GM12878 (cell line): ENCODE results near the gene ALOXE3. TPM values are rescaled to one million over a fixed set of nuclear protein-coding genes. Genes with fewer than 3 reads are reported as not detected.

ENCODE experiments used
- ATAC-seq: fragments of 200-7000 bp; cut with Tn5 transposase; 3 replicates; pipeline ENCODE4 v1.9.1; 2020; ENCODE audit warnings: mild to moderate bottlenecking, moderate library complexity
- BruUV-seq: library from RNA; stranded (reverse); fragments of 400-500 nt; replicated peaks from 2 replicates; lab custom pipeline; 2021; lab: Mats Ljungman, UMichigan
- CTCF ChIA-PET: fragments of 300-600 bp; sonication (Branson Sonifier 250); formaldehyde crosslinking; extraction: SDS; loops from one replicate; lab custom pipeline; 2021; ENCODE audit warnings: inconsistent platforms; lab: Yijun Ruan, JAX
- POLR2A ChIA-PET: fragments of 350-600 bp; formaldehyde crosslinking; extraction: SDS; loops from one replicate; lab custom pipeline; 2021; ENCODE audit warnings: inconsistent platforms; lab: Charles Lee
- RAD21 ChIA-PET: fragments of 300-600 bp; sonication (Branson Sonifier 250); formaldehyde crosslinking; loops from one replicate; lab custom pipeline; 2023; ENCODE audit warnings: antibody characterized with exemption; ENCODE audit not compliant: unreplicated experiment; lab: Charles Lee
- SMC1A ChIA-PET: fragments of 300-600 bp; sonication (Branson Sonifier 250); formaldehyde crosslinking; loops from one replicate; lab custom pipeline; 2023; ENCODE audit not compliant: unreplicated experiment, uncharacterized antibody; lab: Charles Lee
- DNase-seq: peaks from one replicate; pipeline ENCODE4 v3.0.0-alpha.2; 2011; ENCODE audit warnings: low read depth, low spot score
- FAIRE-seq: peaks from 3 replicates; lab custom pipeline; 2011; peaks lifted over from hg19 to GRCh38; lab: Jason Lieb, UNC
- H2AFZ ChIP-seq: 2 replicates; pipeline ENCODE4 v1.6.0; 2011; ENCODE audit warnings: low read depth, low read length, control low read depth; ENCODE audit not compliant: control insufficient read depth
- H3K27ac ChIP-seq: 2 replicates; pipeline ENCODE4 v1.5.1; 2011; ENCODE audit warnings: control low read depth; ENCODE audit not compliant: control insufficient read depth, insufficient read depth
- H3K27me3 ChIP-seq, 2 experiments: replicated peaks in 1 of 2; 2 replicates each; pipeline versions ENCODE4 v1.6.0 to v1.6.1; 2011; ENCODE audit warnings: low read length in 1 of 2; ENCODE audit not compliant: control insufficient read depth in 2 of 2, insufficient read depth in 2 of 2
- H3K36me3 ChIP-seq, 2 experiments: 2 replicates each; pipeline ENCODE4 v1.5.1; 2011; ENCODE audit warnings: low read length in 1 of 2; ENCODE audit not compliant: control insufficient read depth in 2 of 2, insufficient read depth in 2 of 2
- H3K4me1 ChIP-seq: 2 replicates; pipeline ENCODE4 v1.6.1; 2011; ENCODE audit warnings: mild to moderate bottlenecking, low read length, moderate library complexity, mixed read lengths; ENCODE audit not compliant: control insufficient read depth, insufficient read depth
- H3K4me2 ChIP-seq: 2 replicates; pipeline ENCODE4 v1.6.0; 2011; ENCODE audit warnings: control low read depth; ENCODE audit not compliant: control insufficient read depth, insufficient read depth
- H3K4me3 ChIP-seq: fragments of 200-600 bp; sonication (generic); 2 replicates; pipeline ENCODE4 v1.5.1; 2016
- H3K79me2 ChIP-seq: 2 replicates; pipeline ENCODE4 v1.6.0; 2011; ENCODE audit warnings: low read length; ENCODE audit not compliant: control insufficient read depth, insufficient read depth
- H3K9ac ChIP-seq: 2 replicates; pipeline ENCODE4 v1.8.0; 2011; ENCODE audit warnings: low read length, control low read depth, mixed read lengths; ENCODE audit not compliant: control insufficient read depth, insufficient read depth
- H3K9me3 ChIP-seq: replicated peaks from 3 replicates; pipeline ENCODE4 v1.5.1; 2011; ENCODE audit warnings: mild to moderate bottlenecking, low read length; ENCODE audit not compliant: control insufficient read depth, insufficient read depth
- H4K20me1 ChIP-seq: 2 replicates; pipeline ENCODE4 v1.6.0; 2011; ENCODE audit not compliant: control insufficient read depth, insufficient read depth
- CHD4 ChIP-seq: fragments of 200-600 bp; sonication (generic); IDR thresholded peaks from 2 replicates; pipeline ENCODE4 v1.6.1; 2016; ENCODE audit warnings: mild to moderate bottlenecking
- HCFC1 ChIP-seq: fragments of 150-350 bp; IDR thresholded peaks from 2 replicates; pipeline ENCODE4 v1.6.1; 2014; ENCODE audit warnings: low read length
- IKZF2 ChIP-seq, 2 experiments: fragments of 450-650 bp; IDR thresholded peaks; 2 replicates each; pipeline ENCODE4 v1.6.1; 2017; ENCODE audit warnings: mild to moderate bottlenecking in 2 of 2, moderate library complexity in 2 of 2
- MEF2A ChIP-seq: IDR thresholded peaks from 2 replicates; pipeline ENCODE4 v1.6.1; 2011; ENCODE audit warnings: low read depth, mild to moderate bottlenecking, low read length, moderate library complexity; ENCODE audit not compliant: insufficient read depth
- MYC ChIP-seq: IDR thresholded peaks from 2 replicates; pipeline ENCODE4 v1.6.1; 2011; ENCODE audit warnings: mild to moderate bottlenecking, low read length, moderate library complexity, inconsistent platforms; ENCODE audit not compliant: insufficient read depth, insufficient replicate concordance, insufficient read length, severe bottlenecking
- POLR2AphosphoS5 ChIP-seq: IDR thresholded peaks from 2 replicates; pipeline ENCODE4 v1.6.1; 2011; ENCODE audit warnings: mild to moderate bottlenecking, low read length, inconsistent platforms
- SMC3 ChIP-seq: IDR thresholded peaks from 2 replicates; pipeline ENCODE4 v1.6.1; 2011; ENCODE audit warnings: low read length, improper control_type of control experiment, borderline replicate concordance
- YBX1 ChIP-seq: fragments of 450-650 bp; IDR thresholded peaks from 2 replicates; pipeline ENCODE4 v1.6.1; 2016; ENCODE audit warnings: antibody characterized with exemption
- ZNF217 ChIP-seq: fragments of 450-650 bp; IDR thresholded peaks from 2 replicates; pipeline ENCODE4 v1.6.1; 2017; ENCODE audit warnings: antibody characterized with exemption, mild to moderate bottlenecking
- WGBS: methylation state at CpG from one replicate; pipeline ENCODE4 v1.1.6; 2016; ENCODE audit warnings: low lambda C conversion rate; ENCODE audit not compliant: insufficient replicate concordance, insufficient coverage; ENCODE audit errors: missing lambda C conversion rate; 5-methylcytosine and 5-hydroxymethylcytosine counted together
- in situ Hi-C: fragments of 300-500 bp; cut with MboI; formaldehyde crosslinking; loops from 9 replicates; pipeline ENCODE4 v1.14.3; 2018; ENCODE audit warnings: mixed read lengths
- intact Hi-C: fragments of 100-400 bp; cut with micrococcal nuclease; formaldehyde crosslinking; loops from one replicate; pipeline ENCODE4 v1.14.2; 2022; ENCODE audit not compliant: unreplicated experiment
- polyA plus RNA-seq, 11 experiments: library from polyadenylated mRNA; depleted of rRNA in 4 of 11; unstranded in 6 of 11; stranded (reverse) in 5 of 11; fragments of >200 nt; fragmentation: Nextera tagmentation in 4 of 11; fragmentation: Illumina TruSeq in 1 of 11; extraction: Ambion mirVana in 4 of 11; extraction: Trizol in 1 of 11; gene quantifications; 1 replicate in 1 of 11; 2 replicates in 10 of 11; pipeline versions ENCODE4 v1.2.1 to v1.2.3, GENCODE V29; 2011 to 2016; ENCODE audit warnings: inconsistent platforms in 2 of 11, missing spikeins in 2 of 11, low read depth in 1 of 11
- total RNA-seq, 4 experiments: library from RNA; depleted of rRNA in 3 of 4; stranded (reverse); fragments of >200 nt in 3 of 4; fragmentation: Illumina TruSeq in 1 of 4; extraction: Trizol in 1 of 4; gene quantifications; 2 replicates each; pipeline versions ENCODE4 v1.2.1 to v1.2.3, GENCODE V29; 2013 to 2021
- TF ChIP-seq, protein P1 (sequence below): fragments of 450-650 bp; IDR thresholded peaks from 2 replicates; pipeline ENCODE4 v1.6.1; 2018; ENCODE audit warnings: mild to moderate bottlenecking, low read depth, moderate library complexity; ENCODE audit not compliant: partially characterized antibody
- TF ChIP-seq, protein P2 (sequence below): IDR thresholded peaks from 2 replicates; pipeline ENCODE4 v1.6.1; 2011; ENCODE audit warnings: borderline replicate concordance, low read depth, mild to moderate bottlenecking, moderate library complexity, low read length; ENCODE audit not compliant: insufficient read depth, poor library complexity, severe bottlenecking
- TF ChIP-seq, protein P3 (sequence below): IDR thresholded peaks from 2 replicates; pipeline ENCODE4 v1.6.1; 2012; ENCODE audit warnings: low read depth, low read length, improper control_type of control experiment
- TF ChIP-seq, protein P4 (sequence below): fragments of 450-650 bp; conservative IDR thresholded peaks from 2 replicates; pipeline ENCODE4 v1.6.1; 2017; ENCODE audit warnings: mild to moderate bottlenecking, moderate library complexity

Gene ALOXE3
- total and polyA plus RNA-seq, 10 of the 15 experiments (the other 5 are each of a cell fraction or from before 2014, with no cell fraction given) = 0.04 TPM; not detected in 9

DNA sequence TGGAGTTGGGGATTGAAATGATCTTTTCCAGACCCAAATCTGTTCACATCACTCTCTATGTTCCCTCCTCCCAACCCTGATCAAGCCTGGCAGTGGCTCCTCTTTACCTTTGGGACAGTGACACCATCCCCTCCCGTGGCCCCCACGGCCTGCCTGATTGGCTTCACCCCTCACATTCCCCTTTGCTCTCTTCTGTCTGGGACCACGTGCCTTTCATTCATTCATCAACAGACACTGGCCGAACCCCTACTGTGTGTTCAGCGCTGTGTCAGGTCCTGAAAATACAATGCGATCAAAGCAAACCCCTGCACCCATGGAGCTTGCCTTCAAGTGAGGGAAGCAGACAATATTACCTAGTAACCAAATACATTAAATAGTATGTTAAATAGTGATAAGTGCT lies 28.6 kb downstream of the ALOXE3 start:
- Histone ChIP-seq H3K27ac (no peak overlapping the region), H3K4me3 (no peak overlapping the region), H3K4me1 (peaks cover 8% of the 10 kb centered on the region), H2AFZ (no peak overlapping the region), H3K79me2 (no peaks in the 10 kb centered on the region), H3K9me3 (no peaks in the 10 kb centered on the region; the same call in 2 of the 3 replicates), H3K27me3 (peaks cover 0 to 3% of the 10 kb centered on the region in 2 experiments; a peak in 2 of 4 replicates), H4K20me1 (no peaks in the 10 kb centered on the region), H3K9ac (no peak overlapping the region), H3K4me2 (no peak overlapping the region), H3K36me3 (no peaks in the 10 kb centered on the region)
- FAIRE-seq (no peak), ATAC-seq (no peak), DNase-seq (no peak)
- intact Hi-C loops (no loop called here), in situ Hi-C loops (no loop called here)
- BruUV-seq = no TSS peak
- POLR2A ChIA-PET = interaction anchor here (1.2 to 1.4 kb wide), 4 partner anchors 16 to 83 kb away, joined by 3 to 7 read pairs (median 4); no protein-coding TSS in a partner anchor
- SMC1A ChIA-PET = interaction anchor here (1.8 kb wide), 1 partner anchor 16 kb away, joined by 7 read pairs; no protein-coding TSS in a partner anchor
- RAD21 ChIA-PET = interaction anchor here (1.2 kb wide), 2 partner anchors 12 to 69 kb away, joined by 3 to 4 read pairs; no protein-coding TSS in a partner anchor
- 47% methylated on average over 6 of the region's 6 CpGs for WGBS
- CTCF ChIA-PET = interaction anchor here (1.3 to 9.2 kb wide), 8 partner anchors 10 to 248 kb away, joined by 4 to 189 read pairs (median 50); partner anchors contain the start of gene ALOXE3
- TF ChIP-seq ZNF217 = no peak
- no peak for TF ChIP-seq POLR2AphosphoS5
- TF ChIP-seq MYC = no peak
- no peak for TF ChIP-seq SMC3
- no peak for TF ChIP-seq HCFC1
- TF ChIP-seq, protein P1, sequence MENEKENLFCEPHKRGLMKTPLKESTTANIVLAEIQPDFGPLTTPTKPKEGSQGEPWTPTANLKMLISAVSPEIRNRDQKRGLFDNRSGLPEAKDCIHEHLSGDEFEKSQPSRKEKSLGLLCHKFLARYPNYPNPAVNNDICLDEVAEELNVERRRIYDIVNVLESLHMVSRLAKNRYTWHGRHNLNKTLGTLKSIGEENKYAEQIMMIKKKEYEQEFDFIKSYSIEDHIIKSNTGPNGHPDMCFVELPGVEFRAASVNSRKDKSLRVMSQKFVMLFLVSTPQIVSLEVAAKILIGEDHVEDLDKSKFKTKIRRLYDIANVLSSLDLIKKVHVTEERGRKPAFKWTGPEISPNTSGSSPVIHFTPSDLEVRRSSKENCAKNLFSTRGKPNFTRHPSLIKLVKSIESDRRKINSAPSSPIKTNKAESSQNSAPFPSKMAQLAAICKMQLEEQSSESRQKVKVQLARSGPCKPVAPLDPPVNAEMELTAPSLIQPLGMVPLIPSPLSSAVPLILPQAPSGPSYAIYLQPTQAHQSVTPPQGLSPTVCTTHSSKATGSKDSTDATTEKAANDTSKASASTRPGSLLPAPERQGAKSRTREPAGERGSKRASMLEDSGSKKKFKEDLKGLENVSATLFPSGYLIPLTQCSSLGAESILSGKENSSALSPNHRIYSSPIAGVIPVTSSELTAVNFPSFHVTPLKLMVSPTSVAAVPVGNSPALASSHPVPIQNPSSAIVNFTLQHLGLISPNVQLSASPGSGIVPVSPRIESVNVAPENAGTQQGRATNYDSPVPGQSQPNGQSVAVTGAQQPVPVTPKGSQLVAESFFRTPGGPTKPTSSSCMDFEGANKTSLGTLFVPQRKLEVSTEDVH = no peak
- TF ChIP-seq YBX1 = no peak
- TF ChIP-seq, protein P2, sequence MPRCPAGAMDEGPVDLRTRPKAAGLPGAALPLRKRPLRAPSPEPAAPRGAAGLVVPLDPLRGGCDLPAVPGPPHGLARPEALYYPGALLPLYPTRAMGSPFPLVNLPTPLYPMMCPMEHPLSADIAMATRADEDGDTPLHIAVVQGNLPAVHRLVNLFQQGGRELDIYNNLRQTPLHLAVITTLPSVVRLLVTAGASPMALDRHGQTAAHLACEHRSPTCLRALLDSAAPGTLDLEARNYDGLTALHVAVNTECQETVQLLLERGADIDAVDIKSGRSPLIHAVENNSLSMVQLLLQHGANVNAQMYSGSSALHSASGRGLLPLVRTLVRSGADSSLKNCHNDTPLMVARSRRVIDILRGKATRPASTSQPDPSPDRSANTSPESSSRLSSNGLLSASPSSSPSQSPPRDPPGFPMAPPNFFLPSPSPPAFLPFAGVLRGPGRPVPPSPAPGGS = no peak
- TF ChIP-seq, protein P3, sequence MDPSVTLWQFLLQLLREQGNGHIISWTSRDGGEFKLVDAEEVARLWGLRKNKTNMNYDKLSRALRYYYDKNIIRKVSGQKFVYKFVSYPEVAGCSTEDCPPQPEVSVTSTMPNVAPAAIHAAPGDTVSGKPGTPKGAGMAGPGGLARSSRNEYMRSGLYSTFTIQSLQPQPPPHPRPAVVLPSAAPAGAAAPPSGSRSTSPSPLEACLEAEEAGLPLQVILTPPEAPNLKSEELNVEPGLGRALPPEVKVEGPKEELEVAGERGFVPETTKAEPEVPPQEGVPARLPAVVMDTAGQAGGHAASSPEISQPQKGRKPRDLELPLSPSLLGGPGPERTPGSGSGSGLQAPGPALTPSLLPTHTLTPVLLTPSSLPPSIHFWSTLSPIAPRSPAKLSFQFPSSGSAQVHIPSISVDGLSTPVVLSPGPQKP = no peak
- TF ChIP-seq, protein P4, sequence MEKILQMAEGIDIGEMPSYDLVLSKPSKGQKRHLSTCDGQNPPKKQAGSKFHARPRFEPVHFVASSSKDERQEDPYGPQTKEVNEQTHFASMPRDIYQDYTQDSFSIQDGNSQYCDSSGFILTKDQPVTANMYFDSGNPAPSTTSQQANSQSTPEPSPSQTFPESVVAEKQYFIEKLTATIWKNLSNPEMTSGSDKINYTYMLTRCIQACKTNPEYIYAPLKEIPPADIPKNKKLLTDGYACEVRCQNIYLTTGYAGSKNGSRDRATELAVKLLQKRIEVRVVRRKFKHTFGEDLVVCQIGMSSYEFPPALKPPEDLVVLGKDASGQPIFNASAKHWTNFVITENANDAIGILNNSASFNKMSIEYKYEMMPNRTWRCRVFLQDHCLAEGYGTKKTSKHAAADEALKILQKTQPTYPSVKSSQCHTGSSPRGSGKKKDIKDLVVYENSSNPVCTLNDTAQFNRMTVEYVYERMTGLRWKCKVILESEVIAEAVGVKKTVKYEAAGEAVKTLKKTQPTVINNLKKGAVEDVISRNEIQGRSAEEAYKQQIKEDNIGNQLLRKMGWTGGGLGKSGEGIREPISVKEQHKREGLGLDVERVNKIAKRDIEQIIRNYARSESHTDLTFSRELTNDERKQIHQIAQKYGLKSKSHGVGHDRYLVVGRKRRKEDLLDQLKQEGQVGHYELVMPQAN = no peak
- no peak for TF ChIP-seq CHD4
- TF ChIP-seq IKZF2 (IDR thresholded peaks at IDR 0.05) = no peak
- no peak for TF ChIP-seq MEF2A
